ENCODE results near the gene RETREG3. TPM values are rescaled to one million over a fixed set of nuclear protein-coding genes. Genes with fewer than 3 reads are reported as not detected.

Gene RETREG3
- total RNA-seq, 3 donors from 2014 or later: 56.4 to 72.2 (median 67.1) TPM

GRCh38 chr17:42647778-42648177 lies 38.6 kb upstream of the RETREG3 start:
- Histone ChIP-seq H3K4me1 (ENCODE audit: low read depth) (no peaks in the 10 kb centered on the region), H3K9me3 (no peaks in the 10 kb centered on the region), H3K4me3 (no peak overlapping the region), H3K36me3 (ENCODE audit: low read depth) (no peaks in the 10 kb centered on the region)
- intact Hi-C loops (cut with DNase I, micrococcal nuclease): no loop called here
- no peak for ATAC-seq
- DNase-seq: no peak
- TF ChIP-seq, protein P1, sequence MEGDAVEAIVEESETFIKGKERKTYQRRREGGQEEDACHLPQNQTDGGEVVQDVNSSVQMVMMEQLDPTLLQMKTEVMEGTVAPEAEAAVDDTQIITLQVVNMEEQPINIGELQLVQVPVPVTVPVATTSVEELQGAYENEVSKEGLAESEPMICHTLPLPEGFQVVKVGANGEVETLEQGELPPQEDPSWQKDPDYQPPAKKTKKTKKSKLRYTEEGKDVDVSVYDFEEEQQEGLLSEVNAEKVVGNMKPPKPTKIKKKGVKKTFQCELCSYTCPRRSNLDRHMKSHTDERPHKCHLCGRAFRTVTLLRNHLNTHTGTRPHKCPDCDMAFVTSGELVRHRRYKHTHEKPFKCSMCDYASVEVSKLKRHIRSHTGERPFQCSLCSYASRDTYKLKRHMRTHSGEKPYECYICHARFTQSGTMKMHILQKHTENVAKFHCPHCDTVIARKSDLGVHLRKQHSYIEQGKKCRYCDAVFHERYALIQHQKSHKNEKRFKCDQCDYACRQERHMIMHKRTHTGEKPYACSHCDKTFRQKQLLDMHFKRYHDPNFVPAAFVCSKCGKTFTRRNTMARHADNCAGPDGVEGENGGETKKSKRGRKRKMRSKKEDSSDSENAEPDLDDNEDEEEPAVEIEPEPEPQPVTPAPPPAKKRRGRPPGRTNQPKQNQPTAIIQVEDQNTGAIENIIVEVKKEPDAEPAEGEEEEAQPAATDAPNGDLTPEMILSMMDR (IDR thresholded peaks at IDR 0.05): no peak

GRCh38 chr17:42642336-42642735 lies 33.2 kb upstream of the RETREG3 start:
- intact Hi-C loops (cut with DNase I, micrococcal nuclease): no loop called here
- TF ChIP-seq, protein P1 (IDR thresholded peaks at IDR 0.05): no peak
- DNase-seq: no peak
- H3K9me3 ChIP-seq: no peaks in the 10 kb centered on the region
- H3K4me3 ChIP-seq: no peak overlapping the region
- no peaks in the 10 kb centered on the region for H3K4me1 ChIP-seq (ENCODE audit: low read depth)
- ATAC-seq: no peak
- no peaks in the 10 kb centered on the region for H3K36me3 ChIP-seq (ENCODE audit: low read depth)

GRCh38 chr17:42640121-42640520 lies 30.9 kb upstream of the RETREG3 start:
- H3K9me3 ChIP-seq: no peaks in the 10 kb centered on the region
- ATAC-seq (no peak), DNase-seq (no peak)
- H3K4me1 ChIP-seq (ENCODE audit: low read depth): no peaks in the 10 kb centered on the region
- intact Hi-C loops (cut with DNase I, micrococcal nuclease): no loop called here
- TF ChIP-seq, protein P1 (IDR thresholded peaks at IDR 0.05): no peak
- no peaks in the 10 kb centered on the region for H3K36me3 ChIP-seq (ENCODE audit: low read depth)
- H3K4me3 ChIP-seq: no peak overlapping the region

GRCh38 chr17:42639525-42640113 lies 30.4 kb upstream of the RETREG3 start:
- no peak for ATAC-seq
- Histone ChIP-seq H3K4me3 (no peak overlapping the region), H3K36me3 (ENCODE audit: low read depth) (no peaks in the 10 kb centered on the region), H3K9me3 (no peaks in the 10 kb centered on the region), H3K4me1 (ENCODE audit: low read depth) (no peaks in the 10 kb centered on the region)
- DNase-seq: no peak
- intact Hi-C loops (cut with DNase I, micrococcal nuclease): no loop called here
- TF ChIP-seq, protein P1 (IDR thresholded peaks at IDR 0.05): no peak

DNA sequence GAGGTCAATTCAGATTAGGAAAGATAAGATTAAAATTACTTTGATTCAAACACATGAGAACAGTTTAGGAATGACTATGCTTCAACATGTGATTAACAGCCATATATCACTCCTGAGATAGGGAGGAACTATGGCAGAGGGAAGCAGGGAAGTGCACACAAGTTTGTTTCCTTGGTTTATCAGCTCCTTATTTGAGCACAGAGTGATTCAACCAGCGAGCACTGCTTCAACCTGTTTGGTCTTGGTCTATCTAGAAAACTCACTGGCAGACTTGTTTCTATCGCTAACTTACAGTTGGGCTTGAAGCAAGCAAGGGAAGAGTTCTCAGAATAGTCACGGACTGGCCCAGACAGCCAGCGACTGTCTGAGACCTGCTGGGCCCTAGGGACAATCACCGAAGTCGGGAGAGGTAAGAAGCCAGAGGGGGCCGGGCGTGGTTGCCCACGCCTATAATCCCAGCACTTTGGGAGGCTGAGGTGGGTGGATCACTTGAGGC lies 23.8 kb upstream of the RETREG3 start:
- Histone ChIP-seq H3K4me3 (no peak overlapping the region), H3K36me3 (ENCODE audit: low read depth) (no peaks in the 10 kb centered on the region), H3K4me1 (ENCODE audit: low read depth) (no peaks in the 10 kb centered on the region), H3K9me3 (no peaks in the 10 kb centered on the region)
- DNase-seq: no peak
- peak; percentile 73 for ATAC-seq
- intact Hi-C loops (cut with DNase I, micrococcal nuclease): no loop called here
- TF ChIP-seq, protein P1 (IDR thresholded peaks at IDR 0.05): no peak
